ENCODE results near the gene PDCD10.

The PDCD10 gene

DNA sequence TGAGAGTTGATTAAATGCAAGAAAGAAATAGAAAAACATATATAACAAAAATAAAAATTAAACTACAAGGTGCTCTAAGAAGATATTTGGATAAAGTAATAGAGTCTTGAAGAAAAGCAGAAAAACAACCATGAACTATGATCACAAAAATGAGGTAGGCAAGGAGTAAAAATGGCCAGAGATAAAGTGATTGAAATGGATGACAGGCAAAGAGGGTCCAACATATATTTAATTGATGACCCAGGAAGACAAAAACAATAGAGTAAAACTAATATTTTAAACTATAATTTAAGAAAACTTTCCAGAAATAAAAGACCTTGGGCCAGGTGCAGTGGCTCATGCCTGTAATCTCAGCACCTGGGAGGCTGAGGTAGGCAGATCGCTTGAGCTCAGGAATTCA is 58.8 kb downstream of the PDCD10 start:
- H3K27me3 ChIP-seq (ENCODE audit: control insufficient read depth in 3 of 3, insufficient read depth in 3 of 3, low read depth in 1 of 3, low read length in 3 of 3): no peaks in the 10 kb centered on the region
- H2BK120ac ChIP-seq (ENCODE audit: low read depth, low read length): no peak overlapping the region
- no peak overlapping the region for H3K18ac ChIP-seq (ENCODE audit: low read length)
- H3K4me1 ChIP-seq (ENCODE audit: control insufficient read depth in 2 of 2, insufficient read depth in 1 of 2, low read depth in 1 of 2, low read length in 2 of 2): no peaks in the 10 kb centered on the region
- no CpG with 5 or more reads among the region's 1 CpG for WGBS, 2 donors (ENCODE audit: extremely low coverage in 2 of 2, insufficient read length in 2 of 2, insufficient replicate concordance in 1 of 2)
- DNase-seq (ENCODE audit: low spot score): no peak
- H2AFZ ChIP-seq (ENCODE audit: low read length): no peak overlapping the region
- H3K14ac ChIP-seq (ENCODE audit: low read length): no peak overlapping the region
- no peaks in the 10 kb centered on the region for H3K79me1 ChIP-seq (ENCODE audit: low read depth, low read length)
- H2AK5ac ChIP-seq (ENCODE audit: low read depth, low read length): no peak overlapping the region
- H3K4me2 ChIP-seq (ENCODE audit: insufficient read depth, low read length, poor library complexity, severe bottlenecking): no peak overlapping the region
- no peak overlapping the region for H2BK12ac ChIP-seq (ENCODE audit: low read length)
- H3K9me3 ChIP-seq (replicated peaks in 1 of 2; ENCODE audit: control insufficient read depth in 2 of 2, insufficient read depth in 1 of 2, low read depth in 1 of 2, low read length in 2 of 2): peaks cover 5 to 45% of the 10 kb centered on the region in 2 donors
- no peak overlapping the region for H3K23ac ChIP-seq (ENCODE audit: low read depth, low read length, poor library complexity)
- peak overlapping the region in 1 of 2 donors; percentile 51 for H3K4me3 ChIP-seq (ENCODE audit: low read length in 2 of 2)
- no peak overlapping the region for H2BK5ac ChIP-seq (ENCODE audit: low read length)
- H3K9ac ChIP-seq (ENCODE audit: low read depth, low read length, poor library complexity): no peak overlapping the region
- H2BK15ac ChIP-seq (ENCODE audit: low read length): no peak overlapping the region
- H3K27ac ChIP-seq (replicated peaks; ENCODE audit: low read length): no peak overlapping the region
- no peak overlapping the region for H4K91ac ChIP-seq (ENCODE audit: low read depth, low read length, poor library complexity)
- H3K36me3 ChIP-seq (replicated peaks in 1 of 2; ENCODE audit: control insufficient read depth in 2 of 2, insufficient read depth in 2 of 2, low read length in 2 of 2): peaks cover 2 to 71% of the 10 kb centered on the region in 2 donors
- H4K8ac ChIP-seq (ENCODE audit: low read depth, low read length): no peak overlapping the region
- no peak overlapping the region for H3K4ac ChIP-seq (ENCODE audit: low read length)

GRCh38 chr3:167673221-167673620 is 61.5 kb downstream of the PDCD10 start:
- H3K4me3 ChIP-seq (ENCODE audit: low read length in 2 of 2): no peak overlapping the region
- H3K23ac ChIP-seq (ENCODE audit: low read depth, low read length, poor library complexity): no peak overlapping the region
- no peak overlapping the region for H2BK12ac ChIP-seq (ENCODE audit: low read length)
- H3K18ac ChIP-seq (ENCODE audit: low read length): no peak overlapping the region
- no peak overlapping the region for H3K9ac ChIP-seq (ENCODE audit: low read depth, low read length, poor library complexity)
- H3K79me1 ChIP-seq (ENCODE audit: low read depth, low read length): no peaks in the 10 kb centered on the region
- no peak overlapping the region for H3K27ac ChIP-seq (replicated peaks; ENCODE audit: low read length)
- no peak overlapping the region for H2AFZ ChIP-seq (ENCODE audit: low read length)
- no peak overlapping the region for H2BK15ac ChIP-seq (ENCODE audit: low read length)
- H2BK5ac ChIP-seq (ENCODE audit: low read length): no peak overlapping the region
- H3K14ac ChIP-seq (ENCODE audit: low read length): no peak overlapping the region
- no peak overlapping the region for H3K4me2 ChIP-seq (ENCODE audit: insufficient read depth, low read length, poor library complexity, severe bottlenecking)
- no peak for DNase-seq (ENCODE audit: low spot score)
- H3K27me3 ChIP-seq (ENCODE audit: control insufficient read depth in 3 of 3, insufficient read depth in 3 of 3, low read depth in 1 of 3, low read length in 3 of 3): no peaks in the 10 kb centered on the region
- no CpG with 5 or more reads among the region's 1 CpG for WGBS, 2 donors (ENCODE audit: extremely low coverage in 2 of 2, insufficient read length in 2 of 2, insufficient replicate concordance in 1 of 2)
- no peak overlapping the region for H2AK5ac ChIP-seq (ENCODE audit: low read depth, low read length)
- peaks cover 5 to 45% of the 10 kb centered on the region in 2 donors for H3K9me3 ChIP-seq (replicated peaks in 1 of 2; ENCODE audit: control insufficient read depth in 2 of 2, insufficient read depth in 1 of 2, low read depth in 1 of 2, low read length in 2 of 2)
- peaks cover 2 to 47% of the 10 kb centered on the region in 2 donors for H3K36me3 ChIP-seq (replicated peaks in 1 of 2; ENCODE audit: control insufficient read depth in 2 of 2, insufficient read depth in 2 of 2, low read length in 2 of 2)
- H2BK120ac ChIP-seq (ENCODE audit: low read depth, low read length): no peak overlapping the region
- no peaks in the 10 kb centered on the region for H3K4me1 ChIP-seq (ENCODE audit: control insufficient read depth in 2 of 2, insufficient read depth in 1 of 2, low read depth in 1 of 2, low read length in 2 of 2)
- no peak overlapping the region for H4K8ac ChIP-seq (ENCODE audit: low read depth, low read length)
- no peak overlapping the region for H4K91ac ChIP-seq (ENCODE audit: low read depth, low read length, poor library complexity)
- no peak overlapping the region for H3K4ac ChIP-seq (ENCODE audit: low read length)

GRCh38 chr3:167671878-167672427 is 62.7 kb downstream of the PDCD10 start:
- no peak overlapping the region for H3K4ac ChIP-seq (ENCODE audit: low read length)
- no peak overlapping the region for H3K14ac ChIP-seq (ENCODE audit: low read length)
- H2BK120ac ChIP-seq (ENCODE audit: low read depth, low read length): no peak overlapping the region
- no peak overlapping the region for H2BK5ac ChIP-seq (ENCODE audit: low read length)
- no peak overlapping the region for H4K8ac ChIP-seq (ENCODE audit: low read depth, low read length)
- peaks cover 2 to 41% of the 10 kb centered on the region in 2 donors for H3K36me3 ChIP-seq (replicated peaks in 1 of 2; ENCODE audit: control insufficient read depth in 2 of 2, insufficient read depth in 2 of 2, low read length in 2 of 2)
- peaks cover 5 to 43% of the 10 kb centered on the region in 2 donors for H3K9me3 ChIP-seq (replicated peaks in 1 of 2; ENCODE audit: control insufficient read depth in 2 of 2, insufficient read depth in 1 of 2, low read depth in 1 of 2, low read length in 2 of 2)
- no peaks in the 10 kb centered on the region for H3K4me1 ChIP-seq (ENCODE audit: control insufficient read depth in 2 of 2, insufficient read depth in 1 of 2, low read depth in 1 of 2, low read length in 2 of 2)
- no peak overlapping the region for H4K91ac ChIP-seq (ENCODE audit: low read depth, low read length, poor library complexity)
- H2BK15ac ChIP-seq (ENCODE audit: low read length): no peak overlapping the region
- H3K79me1 ChIP-seq (ENCODE audit: low read depth, low read length): no peaks in the 10 kb centered on the region
- DNase-seq (ENCODE audit: low spot score): no peak
- H2AFZ ChIP-seq (ENCODE audit: low read length): no peak overlapping the region
- no peak overlapping the region for H2AK5ac ChIP-seq (ENCODE audit: low read depth, low read length)
- WGBS, 2 donors (ENCODE audit: extremely low coverage in 2 of 2, insufficient read length in 2 of 2, insufficient replicate concordance in 1 of 2): no CpG with 5 or more reads among the region's 4 CpGs
- H3K18ac ChIP-seq (ENCODE audit: low read length): no peak overlapping the region
- no peak overlapping the region for H3K27ac ChIP-seq (replicated peaks; ENCODE audit: low read length)
- no peak overlapping the region for H3K9ac ChIP-seq (ENCODE audit: low read depth, low read length, poor library complexity)
- no peak overlapping the region for H3K4me3 ChIP-seq (ENCODE audit: low read length in 2 of 2)
- H3K4me2 ChIP-seq (ENCODE audit: insufficient read depth, low read length, poor library complexity, severe bottlenecking): no peak overlapping the region
- H3K27me3 ChIP-seq (ENCODE audit: control insufficient read depth in 3 of 3, insufficient read depth in 3 of 3, low read depth in 1 of 3, low read length in 3 of 3): no peaks in the 10 kb centered on the region
- no peak overlapping the region for H2BK12ac ChIP-seq (ENCODE audit: low read length)
- no peak overlapping the region for H3K23ac ChIP-seq (ENCODE audit: low read depth, low read length, poor library complexity)

- H2BK12ac ChIP-seq (ENCODE audit: low read length): no peak overlapping the region
- H3K4me1 ChIP-seq (ENCODE audit: control insufficient read depth in 2 of 2, insufficient read depth in 1 of 2, low read depth in 1 of 2, low read length in 2 of 2): peaks cover 0 to 3% of the 10 kb centered on the region in 2 donors
- no peak overlapping the region for H3K14ac ChIP-seq (ENCODE audit: low read length)
- H2BK15ac ChIP-seq (ENCODE audit: low read length): no peak overlapping the region
- H3K79me1 ChIP-seq (ENCODE audit: low read depth, low read length): no peaks in the 10 kb centered on the region
- peaks cover 0 to 19% of the 10 kb centered on the region in 2 donors for H3K36me3 ChIP-seq (replicated peaks in 1 of 2; ENCODE audit: control insufficient read depth in 2 of 2, insufficient read depth in 2 of 2, low read length in 2 of 2)
- no peak overlapping the region for H3K4me2 ChIP-seq (ENCODE audit: insufficient read depth, low read length, poor library complexity, severe bottlenecking)
- WGBS, 2 donors (ENCODE audit: extremely low coverage in 2 of 2, insufficient read length in 2 of 2, insufficient replicate concordance in 1 of 2): no CpG with 5 or more reads among the region's 1 CpG
- peaks cover 3 to 23% of the 10 kb centered on the region in 2 donors for H3K9me3 ChIP-seq (replicated peaks in 1 of 2; ENCODE audit: control insufficient read depth in 2 of 2, insufficient read depth in 1 of 2, low read depth in 1 of 2, low read length in 2 of 2)
- H2AK5ac ChIP-seq (ENCODE audit: low read depth, low read length): no peak overlapping the region
- H2BK5ac ChIP-seq (ENCODE audit: low read length): no peak overlapping the region
- H3K23ac ChIP-seq (ENCODE audit: low read depth, low read length, poor library complexity): no peak overlapping the region
- H4K91ac ChIP-seq (ENCODE audit: low read depth, low read length, poor library complexity): no peak overlapping the region
- no peak overlapping the region for H4K8ac ChIP-seq (ENCODE audit: low read depth, low read length)
- no peak overlapping the region for H3K9ac ChIP-seq (ENCODE audit: low read depth, low read length, poor library complexity)
- no peak overlapping the region for H2AFZ ChIP-seq (ENCODE audit: low read length)
- no peaks in the 10 kb centered on the region for H3K27me3 ChIP-seq (ENCODE audit: control insufficient read depth in 3 of 3, insufficient read depth in 3 of 3, low read depth in 1 of 3, low read length in 3 of 3)
- no peak overlapping the region for H3K27ac ChIP-seq (replicated peaks; ENCODE audit: low read length)
- H2BK120ac ChIP-seq (ENCODE audit: low read depth, low read length): no peak overlapping the region
- no peak overlapping the region for H3K18ac ChIP-seq (ENCODE audit: low read length)
- no peak overlapping the region for H3K4me3 ChIP-seq (ENCODE audit: low read length in 2 of 2)
- no peak overlapping the region for H3K4ac ChIP-seq (ENCODE audit: low read length)
- DNase-seq (ENCODE audit: low spot score): no peak
Measured at GRCh38 chr3:167669699-167670098, 65.0 kb downstream of the PDCD10 start.
